ENCODE results near the gene NHEJ1. TPM values are rescaled to one million over a fixed set of nuclear protein-coding genes. Genes with fewer than 3 reads are reported as not detected.

The NHEJ1 gene, protein sequence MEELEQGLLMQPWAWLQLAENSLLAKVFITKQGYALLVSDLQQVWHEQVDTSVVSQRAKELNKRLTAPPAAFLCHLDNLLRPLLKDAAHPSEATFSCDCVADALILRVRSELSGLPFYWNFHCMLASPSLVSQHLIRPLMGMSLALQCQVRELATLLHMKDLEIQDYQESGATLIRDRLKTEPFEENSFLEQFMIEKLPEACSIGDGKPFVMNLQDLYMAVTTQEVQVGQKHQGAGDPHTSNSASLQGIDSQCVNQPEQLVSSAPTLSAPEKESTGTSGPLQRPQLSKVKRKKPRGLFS
- total RNA-seq (ENCODE audit: low replicate concordance) = 17.9 and 19.6 TPM in 2 replicates
- long read RNA-seq, transcript NHEJ1-201 (8 exons, 2,094 nt) = major isoform, 83 of 91 reads
- long read RNA-seq, partial matches to known transcripts = 1 of 91 reads
- long read RNA-seq, other reads (novel, unspliced or antisense) = 7 of 91 reads

DNA sequence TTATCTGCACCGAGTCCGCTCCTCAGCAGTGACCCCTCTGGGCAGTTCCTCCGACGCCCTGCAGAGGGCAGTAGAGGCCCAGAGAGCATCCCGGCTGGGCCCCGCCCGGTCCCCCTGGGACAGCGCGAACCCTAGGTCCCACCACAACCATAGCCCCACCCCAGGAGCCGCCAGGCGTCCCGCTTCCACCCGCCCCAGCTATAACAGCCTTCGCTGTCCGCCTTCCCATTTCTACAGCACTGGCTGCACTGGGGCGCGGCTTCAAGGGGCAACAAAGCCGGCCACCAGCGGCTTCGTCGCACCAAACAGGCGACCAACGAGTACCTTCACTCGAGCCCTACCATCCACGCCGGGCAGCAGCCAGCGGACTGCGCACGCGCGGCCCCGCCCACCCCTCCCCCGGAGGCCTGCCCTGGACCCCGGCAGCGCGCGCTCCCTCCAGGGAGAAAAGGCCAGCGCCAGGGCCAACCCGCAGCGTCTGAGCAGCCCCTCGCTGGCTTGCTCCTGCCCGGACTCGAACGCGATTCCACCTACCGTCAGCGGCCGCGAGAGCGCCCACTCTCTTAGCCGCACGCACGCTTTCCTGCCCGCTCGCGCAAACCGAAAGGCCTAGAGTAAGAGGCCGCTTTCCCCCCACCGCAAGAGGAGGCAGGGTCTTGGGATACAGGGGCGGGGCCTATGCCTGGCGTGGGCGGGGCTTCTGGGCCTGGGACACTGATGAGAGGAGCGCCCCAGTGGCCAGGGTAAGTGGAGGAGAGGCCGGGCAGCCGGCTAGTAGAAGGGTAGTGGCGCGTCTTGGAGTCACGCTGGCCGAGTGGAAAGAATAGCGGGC, at the start of gene NHEJ1:
TSS of gene NHEJ1 (minus strand) at position 630 of the 832 bp plus-strand sequence. CDS start 2,453 bp downstream, outside the sequence.
- Mint-ChIP-seq H3K9me3 (no peaks in the 10 kb centered on the region), H3K27me3 (no peaks in the 10 kb centered on the region), H3K36me3 (peaks cover 9% of the 10 kb centered on the region), H3K4me3 (peak within 1 kb of the TSS; percentile 97), H3K27ac (peak within 1 kb of the TSS; percentile 96), H3K4me1 (ENCODE audit: unreplicated experiment) (peaks cover 21% of the 10 kb centered on the region)
- TF ChIP-seq, protein P1, sequence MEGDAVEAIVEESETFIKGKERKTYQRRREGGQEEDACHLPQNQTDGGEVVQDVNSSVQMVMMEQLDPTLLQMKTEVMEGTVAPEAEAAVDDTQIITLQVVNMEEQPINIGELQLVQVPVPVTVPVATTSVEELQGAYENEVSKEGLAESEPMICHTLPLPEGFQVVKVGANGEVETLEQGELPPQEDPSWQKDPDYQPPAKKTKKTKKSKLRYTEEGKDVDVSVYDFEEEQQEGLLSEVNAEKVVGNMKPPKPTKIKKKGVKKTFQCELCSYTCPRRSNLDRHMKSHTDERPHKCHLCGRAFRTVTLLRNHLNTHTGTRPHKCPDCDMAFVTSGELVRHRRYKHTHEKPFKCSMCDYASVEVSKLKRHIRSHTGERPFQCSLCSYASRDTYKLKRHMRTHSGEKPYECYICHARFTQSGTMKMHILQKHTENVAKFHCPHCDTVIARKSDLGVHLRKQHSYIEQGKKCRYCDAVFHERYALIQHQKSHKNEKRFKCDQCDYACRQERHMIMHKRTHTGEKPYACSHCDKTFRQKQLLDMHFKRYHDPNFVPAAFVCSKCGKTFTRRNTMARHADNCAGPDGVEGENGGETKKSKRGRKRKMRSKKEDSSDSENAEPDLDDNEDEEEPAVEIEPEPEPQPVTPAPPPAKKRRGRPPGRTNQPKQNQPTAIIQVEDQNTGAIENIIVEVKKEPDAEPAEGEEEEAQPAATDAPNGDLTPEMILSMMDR (conservative IDR thresholded peaks at IDR 0.05) = peak; percentile 100
- DNase-seq (ENCODE audit: extremely low spot score, unreplicated experiment) = peak; percentile 95

DNA sequence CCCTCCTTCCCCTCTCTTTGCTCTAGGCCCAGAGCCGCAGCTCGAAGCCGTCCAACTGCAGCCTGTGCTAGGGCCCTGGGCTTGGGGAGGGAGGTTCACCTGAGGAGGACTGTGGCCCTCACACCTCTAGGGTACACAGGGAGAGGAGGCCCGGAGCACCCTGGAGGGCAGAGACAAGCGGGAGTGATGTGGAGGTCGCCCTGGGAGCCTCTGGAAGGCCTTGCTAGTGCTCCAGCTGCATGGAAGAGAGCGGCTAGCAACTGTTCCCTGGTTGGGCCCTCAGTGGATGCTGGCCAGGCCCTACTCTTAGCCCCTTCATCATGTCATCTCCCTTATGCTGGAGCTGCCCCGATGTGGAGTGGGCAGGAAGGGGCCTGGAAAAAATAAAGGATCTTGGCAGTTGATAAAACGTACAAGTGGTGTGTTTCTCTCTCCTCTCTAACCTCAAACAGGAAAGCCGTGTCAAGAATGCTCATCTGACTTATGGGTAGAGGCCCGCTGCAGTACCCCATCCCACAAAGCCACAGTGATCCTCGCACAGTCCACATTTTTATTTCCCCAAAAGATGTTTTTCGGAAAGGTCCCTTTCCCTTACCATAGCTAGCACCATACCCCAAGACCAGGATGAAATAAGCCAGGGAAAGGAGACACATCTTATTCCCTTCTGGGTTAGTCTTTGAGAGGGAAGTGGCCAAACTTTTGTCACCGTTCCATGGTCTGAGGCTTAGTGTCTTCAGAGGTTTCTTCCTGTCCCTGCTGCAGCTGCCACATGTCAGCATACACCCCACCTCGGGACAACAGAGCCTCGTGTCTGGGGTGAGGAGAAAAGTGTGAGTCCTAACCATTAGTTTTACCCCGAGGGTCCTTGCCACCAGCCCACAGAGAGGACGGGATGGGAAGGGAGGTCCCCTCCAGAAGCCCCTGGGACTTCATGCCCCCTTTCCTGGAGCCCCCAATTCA, 48.9 kb upstream of the NHEJ1 start:
- TF ChIP-seq, protein P1 (conservative IDR thresholded peaks at IDR 0.05) = no peak
- Mint-ChIP-seq H3K9me3 (no peaks in the 10 kb centered on the region), H3K27me3 (peaks cover 4% of the 10 kb centered on the region), H3K4me3 (no peak overlapping the region), H3K27ac (peak overlapping the region; percentile 67), H3K36me3 (no peaks in the 10 kb centered on the region), H3K4me1 (ENCODE audit: unreplicated experiment) (peaks cover 18% of the 10 kb centered on the region)
- no peak for DNase-seq (ENCODE audit: extremely low spot score, unreplicated experiment)

DNA sequence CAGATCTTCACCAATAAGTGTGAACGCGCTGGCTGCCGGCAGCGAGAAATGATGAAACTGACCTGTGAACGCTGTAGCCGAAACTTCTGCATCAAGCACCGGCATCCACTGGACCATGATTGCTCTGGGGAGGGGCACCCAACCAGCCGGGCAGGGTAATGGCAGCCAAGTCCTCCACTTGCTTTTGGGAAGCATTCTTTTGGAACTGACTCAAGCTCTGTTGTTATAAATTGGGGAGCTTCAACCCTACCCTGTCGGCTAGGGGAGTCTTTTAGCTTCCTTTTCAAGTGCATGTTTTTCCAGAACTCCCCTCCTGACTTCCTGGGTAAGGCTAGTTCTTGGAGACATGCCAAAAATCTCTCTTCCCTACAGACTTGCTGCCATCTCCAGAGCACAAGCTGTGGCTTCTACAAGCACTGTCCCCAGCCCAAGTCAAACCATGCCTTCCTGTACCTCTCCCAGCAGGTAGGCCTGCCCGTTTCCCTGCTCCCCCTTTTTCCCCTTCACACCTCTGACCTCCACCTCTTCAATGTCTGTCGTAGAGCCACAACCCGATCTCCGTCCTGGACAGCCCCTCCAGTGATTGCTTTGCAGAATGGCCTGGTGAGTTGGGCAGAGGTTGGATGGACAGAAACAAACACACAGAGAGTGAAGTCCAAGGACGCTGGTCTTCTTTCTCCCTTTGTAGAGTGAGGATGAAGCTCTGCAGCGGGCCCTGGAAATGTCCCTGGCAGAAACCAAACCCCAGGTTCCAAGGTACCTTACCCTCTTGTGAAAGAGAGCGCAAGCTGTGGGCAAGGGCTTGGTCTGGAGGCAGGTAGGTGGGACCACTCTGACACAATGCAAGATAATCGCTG, 47.5 kb upstream of the NHEJ1 start:
- Mint-ChIP-seq H3K9me3 (no peaks in the 10 kb centered on the region), H3K36me3 (no peaks in the 10 kb centered on the region), H3K27me3 (peaks cover 8% of the 10 kb centered on the region), H3K27ac (peak overlapping the region; percentile 98), H3K4me1 (ENCODE audit: unreplicated experiment) (peaks cover 18% of the 10 kb centered on the region), H3K4me3 (peak overlapping the region; percentile 97)
- TF ChIP-seq, protein P1 (conservative IDR thresholded peaks at IDR 0.05) = no peak
- DNase-seq (ENCODE audit: extremely low spot score, unreplicated experiment) = no peak

DNA sequence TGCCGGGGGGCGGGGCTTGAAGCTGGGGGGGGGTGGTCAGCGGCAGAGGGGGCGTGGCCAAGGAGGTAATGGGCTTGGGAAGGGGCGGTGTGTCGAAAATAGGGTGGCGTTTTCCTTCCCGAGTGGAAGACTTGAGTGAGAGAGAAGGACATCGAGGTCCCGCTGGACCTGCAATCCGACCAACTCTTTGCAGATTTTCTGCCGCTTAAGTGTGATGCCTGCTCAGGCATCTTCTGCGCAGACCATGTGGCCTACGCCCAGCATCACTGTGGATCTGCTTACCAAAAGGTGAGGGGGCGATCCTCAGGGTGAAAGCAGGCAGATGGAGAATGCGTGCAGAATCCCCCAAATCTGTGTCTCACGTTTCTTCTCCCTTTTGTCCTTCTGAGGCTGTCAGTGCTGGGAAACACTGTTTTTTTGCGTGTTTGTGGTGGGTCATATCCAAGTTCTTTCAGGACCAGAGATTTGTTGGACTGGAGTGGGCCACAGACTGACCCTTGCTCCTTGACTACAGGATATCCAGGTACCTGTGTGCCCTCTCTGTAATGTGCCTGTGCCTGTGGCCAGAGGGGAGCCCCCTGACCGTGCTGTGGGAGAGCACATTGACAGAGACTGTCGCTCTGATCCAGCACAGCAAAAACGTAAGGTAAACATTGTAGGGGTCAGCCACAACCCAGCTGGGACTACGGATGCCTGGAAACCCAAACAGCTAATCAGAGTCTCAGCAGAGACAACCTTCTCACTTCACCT, 46.7 kb upstream of the NHEJ1 start:
- H3K9me3 Mint-ChIP-seq = no peaks in the 10 kb centered on the region
- H3K4me1 Mint-ChIP-seq (ENCODE audit: unreplicated experiment) = peaks cover 18% of the 10 kb centered on the region
- no peaks in the 10 kb centered on the region for H3K36me3 Mint-ChIP-seq
- DNase-seq (ENCODE audit: extremely low spot score, unreplicated experiment) = no peak
- peak overlapping the region; percentile 97 for H3K4me3 Mint-ChIP-seq
- peaks cover 8% of the 10 kb centered on the region for H3K27me3 Mint-ChIP-seq
- H3K27ac Mint-ChIP-seq = peak overlapping the region; percentile 98
- TF ChIP-seq, protein P1 (conservative IDR thresholded peaks at IDR 0.05) = no peak
